A549 (cell line): Measurements from ENCODE around the gene TREX2.

Experiments
- ATOH8 ChIP-seq: fragments of 250-450 bp; sonication (Bioruptor Pico); IDR thresholded peaks from 2 replicates; pipeline ENCODE4 v1.5.0; 2020; ENCODE audit warnings: low read depth, mild to moderate bottlenecking, moderate library complexity
- CTCF ChIP-seq: fragments of >200 bp; sonication (Bioruptor Twin); formaldehyde crosslinking; IDR thresholded peaks from 3 replicates; pipeline ENCODE4 v1.5.1; 2016
- HOXA7 ChIP-seq: fragments of 250-450 bp; sonication (Bioruptor Pico); IDR thresholded peaks from 2 replicates; pipeline ENCODE4 v1.5.0; 2020; ENCODE audit warnings: mild to moderate bottlenecking, moderate library complexity
- POLR2A ChIP-seq: IDR thresholded peaks from 2 replicates; pipeline ENCODE4 v1.6.1; 2012; ENCODE audit warnings: mild to moderate bottlenecking, low read length
- REST ChIP-seq: fragments of 200-600 bp; sonication (generic); IDR thresholded peaks from 2 replicates; pipeline ENCODE4 v1.6.1; 2016; ENCODE audit warnings: antibody characterized with exemption, mild to moderate bottlenecking, moderate library complexity
- ZC3H11A ChIP-seq: fragments of 450-650 bp; IDR thresholded peaks from 2 replicates; pipeline ENCODE4 v1.6.1; 2014; ENCODE audit warnings: antibody characterized with exemption, mild to moderate bottlenecking
- TF ChIP-seq, protein P1 (sequence below): IDR thresholded peaks from 2 replicates; pipeline ENCODE4 v1.6.1; 2012

DNA sequence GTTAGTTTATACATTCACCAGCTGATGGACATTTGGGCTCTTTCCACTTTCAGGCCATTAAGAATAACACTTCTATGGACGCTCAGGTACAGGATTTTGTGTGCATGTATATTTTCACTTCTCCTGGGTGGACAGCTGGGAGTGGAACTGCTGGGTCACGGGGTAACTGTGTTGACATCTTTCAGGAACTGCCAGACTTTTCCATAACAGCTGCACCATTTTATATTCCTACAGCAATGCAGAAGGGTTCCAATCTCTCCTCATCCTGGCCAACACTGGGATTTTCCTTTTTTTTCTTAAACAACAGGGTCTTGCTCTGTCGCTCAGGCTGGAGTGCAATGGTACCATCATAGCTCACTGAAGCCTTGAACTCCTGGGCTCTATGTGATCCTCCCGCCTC, 12.6 kb upstream of the TREX2 start:
- TF ChIP-seq ZC3H11A (no peak), ATOH8 (no peak), HOXA7 (CRISPR knock-in tag) (no peak), CTCF (no peak), REST (no peak), POLR2A (no peak)
- TF ChIP-seq, protein P1, sequence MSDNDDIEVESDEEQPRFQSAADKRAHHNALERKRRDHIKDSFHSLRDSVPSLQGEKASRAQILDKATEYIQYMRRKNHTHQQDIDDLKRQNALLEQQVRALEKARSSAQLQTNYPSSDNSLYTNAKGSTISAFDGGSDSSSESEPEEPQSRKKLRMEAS: no peak
